Measurements from ENCODE around the gene SEC62.

DNA sequence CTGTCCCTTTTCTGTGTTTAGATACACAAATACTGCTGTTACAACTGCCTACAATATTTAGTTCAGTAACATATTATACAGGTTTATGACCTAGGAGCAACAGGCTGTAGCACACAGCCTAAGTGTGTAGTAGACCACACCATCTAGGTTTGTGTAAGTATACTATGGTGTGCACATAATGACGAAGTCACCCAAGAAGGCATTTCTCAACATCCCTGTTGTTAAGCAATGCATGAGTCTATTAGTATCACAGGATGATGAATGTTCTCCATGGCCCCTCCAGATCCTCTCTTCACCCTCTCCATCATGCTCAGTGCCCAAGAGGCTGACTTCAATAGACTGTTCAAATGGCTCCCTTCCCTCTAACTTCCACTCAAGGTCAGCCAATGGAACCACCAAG, 14.6 kb upstream of the SEC62 start:
- TF ChIP-seq STAT1 (IDR thresholded peaks at IDR 0.05; ENCODE audit: unreplicated experiment), result no peak
- TF ChIP-seq, protein P1, sequence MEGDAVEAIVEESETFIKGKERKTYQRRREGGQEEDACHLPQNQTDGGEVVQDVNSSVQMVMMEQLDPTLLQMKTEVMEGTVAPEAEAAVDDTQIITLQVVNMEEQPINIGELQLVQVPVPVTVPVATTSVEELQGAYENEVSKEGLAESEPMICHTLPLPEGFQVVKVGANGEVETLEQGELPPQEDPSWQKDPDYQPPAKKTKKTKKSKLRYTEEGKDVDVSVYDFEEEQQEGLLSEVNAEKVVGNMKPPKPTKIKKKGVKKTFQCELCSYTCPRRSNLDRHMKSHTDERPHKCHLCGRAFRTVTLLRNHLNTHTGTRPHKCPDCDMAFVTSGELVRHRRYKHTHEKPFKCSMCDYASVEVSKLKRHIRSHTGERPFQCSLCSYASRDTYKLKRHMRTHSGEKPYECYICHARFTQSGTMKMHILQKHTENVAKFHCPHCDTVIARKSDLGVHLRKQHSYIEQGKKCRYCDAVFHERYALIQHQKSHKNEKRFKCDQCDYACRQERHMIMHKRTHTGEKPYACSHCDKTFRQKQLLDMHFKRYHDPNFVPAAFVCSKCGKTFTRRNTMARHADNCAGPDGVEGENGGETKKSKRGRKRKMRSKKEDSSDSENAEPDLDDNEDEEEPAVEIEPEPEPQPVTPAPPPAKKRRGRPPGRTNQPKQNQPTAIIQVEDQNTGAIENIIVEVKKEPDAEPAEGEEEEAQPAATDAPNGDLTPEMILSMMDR (conservative IDR thresholded peaks at IDR 0.05; ENCODE audit: low read depth in 2 of 2), result no peak
- TF ChIP-seq JUNB (IDR thresholded peaks at IDR 0.05; ENCODE audit: unreplicated experiment), result no peak
- TF ChIP-seq POLR2AphosphoS5 (IDR thresholded peaks at IDR 0.05; ENCODE audit: low read depth), result no peak
- no peak for TF ChIP-seq EZH2 (IDR thresholded peaks at IDR 0.05; ENCODE audit: low read depth, unreplicated experiment)
- TF ChIP-seq ZNF114 (CRISPR knock-in tag; IDR thresholded peaks at IDR 0.05), result no peak
- no peak for TF ChIP-seq EZH2phosphoT487 (IDR thresholded peaks at IDR 0.05; ENCODE audit: unreplicated experiment)
- TF ChIP-seq NANOG (IDR thresholded peaks at IDR 0.05; ENCODE audit: borderline replicate concordance), result no peak
- TF ChIP-seq CREB1 (CRISPR knock-in tag; IDR thresholded peaks at IDR 0.05; ENCODE audit: low read depth), result no peak
- TF ChIP-seq, protein P2, sequence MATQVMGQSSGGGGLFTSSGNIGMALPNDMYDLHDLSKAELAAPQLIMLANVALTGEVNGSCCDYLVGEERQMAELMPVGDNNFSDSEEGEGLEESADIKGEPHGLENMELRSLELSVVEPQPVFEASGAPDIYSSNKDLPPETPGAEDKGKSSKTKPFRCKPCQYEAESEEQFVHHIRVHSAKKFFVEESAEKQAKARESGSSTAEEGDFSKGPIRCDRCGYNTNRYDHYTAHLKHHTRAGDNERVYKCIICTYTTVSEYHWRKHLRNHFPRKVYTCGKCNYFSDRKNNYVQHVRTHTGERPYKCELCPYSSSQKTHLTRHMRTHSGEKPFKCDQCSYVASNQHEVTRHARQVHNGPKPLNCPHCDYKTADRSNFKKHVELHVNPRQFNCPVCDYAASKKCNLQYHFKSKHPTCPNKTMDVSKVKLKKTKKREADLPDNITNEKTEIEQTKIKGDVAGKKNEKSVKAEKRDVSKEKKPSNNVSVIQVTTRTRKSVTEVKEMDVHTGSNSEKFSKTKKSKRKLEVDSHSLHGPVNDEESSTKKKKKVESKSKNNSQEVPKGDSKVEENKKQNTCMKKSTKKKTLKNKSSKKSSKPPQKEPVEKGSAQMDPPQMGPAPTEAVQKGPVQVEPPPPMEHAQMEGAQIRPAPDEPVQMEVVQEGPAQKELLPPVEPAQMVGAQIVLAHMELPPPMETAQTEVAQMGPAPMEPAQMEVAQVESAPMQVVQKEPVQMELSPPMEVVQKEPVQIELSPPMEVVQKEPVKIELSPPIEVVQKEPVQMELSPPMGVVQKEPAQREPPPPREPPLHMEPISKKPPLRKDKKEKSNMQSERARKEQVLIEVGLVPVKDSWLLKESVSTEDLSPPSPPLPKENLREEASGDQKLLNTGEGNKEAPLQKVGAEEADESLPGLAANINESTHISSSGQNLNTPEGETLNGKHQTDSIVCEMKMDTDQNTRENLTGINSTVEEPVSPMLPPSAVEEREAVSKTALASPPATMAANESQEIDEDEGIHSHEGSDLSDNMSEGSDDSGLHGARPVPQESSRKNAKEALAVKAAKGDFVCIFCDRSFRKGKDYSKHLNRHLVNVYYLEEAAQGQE (IDR thresholded peaks at IDR 0.05; ENCODE audit: unreplicated experiment), result no peak
- TF ChIP-seq, protein P3, sequence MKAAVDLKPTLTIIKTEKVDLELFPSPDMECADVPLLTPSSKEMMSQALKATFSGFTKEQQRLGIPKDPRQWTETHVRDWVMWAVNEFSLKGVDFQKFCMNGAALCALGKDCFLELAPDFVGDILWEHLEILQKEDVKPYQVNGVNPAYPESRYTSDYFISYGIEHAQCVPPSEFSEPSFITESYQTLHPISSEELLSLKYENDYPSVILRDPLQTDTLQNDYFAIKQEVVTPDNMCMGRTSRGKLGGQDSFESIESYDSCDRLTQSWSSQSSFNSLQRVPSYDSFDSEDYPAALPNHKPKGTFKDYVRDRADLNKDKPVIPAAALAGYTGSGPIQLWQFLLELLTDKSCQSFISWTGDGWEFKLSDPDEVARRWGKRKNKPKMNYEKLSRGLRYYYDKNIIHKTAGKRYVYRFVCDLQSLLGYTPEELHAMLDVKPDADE (IDR thresholded peaks at IDR 0.05), result no peak
- TF ChIP-seq, protein P4, sequence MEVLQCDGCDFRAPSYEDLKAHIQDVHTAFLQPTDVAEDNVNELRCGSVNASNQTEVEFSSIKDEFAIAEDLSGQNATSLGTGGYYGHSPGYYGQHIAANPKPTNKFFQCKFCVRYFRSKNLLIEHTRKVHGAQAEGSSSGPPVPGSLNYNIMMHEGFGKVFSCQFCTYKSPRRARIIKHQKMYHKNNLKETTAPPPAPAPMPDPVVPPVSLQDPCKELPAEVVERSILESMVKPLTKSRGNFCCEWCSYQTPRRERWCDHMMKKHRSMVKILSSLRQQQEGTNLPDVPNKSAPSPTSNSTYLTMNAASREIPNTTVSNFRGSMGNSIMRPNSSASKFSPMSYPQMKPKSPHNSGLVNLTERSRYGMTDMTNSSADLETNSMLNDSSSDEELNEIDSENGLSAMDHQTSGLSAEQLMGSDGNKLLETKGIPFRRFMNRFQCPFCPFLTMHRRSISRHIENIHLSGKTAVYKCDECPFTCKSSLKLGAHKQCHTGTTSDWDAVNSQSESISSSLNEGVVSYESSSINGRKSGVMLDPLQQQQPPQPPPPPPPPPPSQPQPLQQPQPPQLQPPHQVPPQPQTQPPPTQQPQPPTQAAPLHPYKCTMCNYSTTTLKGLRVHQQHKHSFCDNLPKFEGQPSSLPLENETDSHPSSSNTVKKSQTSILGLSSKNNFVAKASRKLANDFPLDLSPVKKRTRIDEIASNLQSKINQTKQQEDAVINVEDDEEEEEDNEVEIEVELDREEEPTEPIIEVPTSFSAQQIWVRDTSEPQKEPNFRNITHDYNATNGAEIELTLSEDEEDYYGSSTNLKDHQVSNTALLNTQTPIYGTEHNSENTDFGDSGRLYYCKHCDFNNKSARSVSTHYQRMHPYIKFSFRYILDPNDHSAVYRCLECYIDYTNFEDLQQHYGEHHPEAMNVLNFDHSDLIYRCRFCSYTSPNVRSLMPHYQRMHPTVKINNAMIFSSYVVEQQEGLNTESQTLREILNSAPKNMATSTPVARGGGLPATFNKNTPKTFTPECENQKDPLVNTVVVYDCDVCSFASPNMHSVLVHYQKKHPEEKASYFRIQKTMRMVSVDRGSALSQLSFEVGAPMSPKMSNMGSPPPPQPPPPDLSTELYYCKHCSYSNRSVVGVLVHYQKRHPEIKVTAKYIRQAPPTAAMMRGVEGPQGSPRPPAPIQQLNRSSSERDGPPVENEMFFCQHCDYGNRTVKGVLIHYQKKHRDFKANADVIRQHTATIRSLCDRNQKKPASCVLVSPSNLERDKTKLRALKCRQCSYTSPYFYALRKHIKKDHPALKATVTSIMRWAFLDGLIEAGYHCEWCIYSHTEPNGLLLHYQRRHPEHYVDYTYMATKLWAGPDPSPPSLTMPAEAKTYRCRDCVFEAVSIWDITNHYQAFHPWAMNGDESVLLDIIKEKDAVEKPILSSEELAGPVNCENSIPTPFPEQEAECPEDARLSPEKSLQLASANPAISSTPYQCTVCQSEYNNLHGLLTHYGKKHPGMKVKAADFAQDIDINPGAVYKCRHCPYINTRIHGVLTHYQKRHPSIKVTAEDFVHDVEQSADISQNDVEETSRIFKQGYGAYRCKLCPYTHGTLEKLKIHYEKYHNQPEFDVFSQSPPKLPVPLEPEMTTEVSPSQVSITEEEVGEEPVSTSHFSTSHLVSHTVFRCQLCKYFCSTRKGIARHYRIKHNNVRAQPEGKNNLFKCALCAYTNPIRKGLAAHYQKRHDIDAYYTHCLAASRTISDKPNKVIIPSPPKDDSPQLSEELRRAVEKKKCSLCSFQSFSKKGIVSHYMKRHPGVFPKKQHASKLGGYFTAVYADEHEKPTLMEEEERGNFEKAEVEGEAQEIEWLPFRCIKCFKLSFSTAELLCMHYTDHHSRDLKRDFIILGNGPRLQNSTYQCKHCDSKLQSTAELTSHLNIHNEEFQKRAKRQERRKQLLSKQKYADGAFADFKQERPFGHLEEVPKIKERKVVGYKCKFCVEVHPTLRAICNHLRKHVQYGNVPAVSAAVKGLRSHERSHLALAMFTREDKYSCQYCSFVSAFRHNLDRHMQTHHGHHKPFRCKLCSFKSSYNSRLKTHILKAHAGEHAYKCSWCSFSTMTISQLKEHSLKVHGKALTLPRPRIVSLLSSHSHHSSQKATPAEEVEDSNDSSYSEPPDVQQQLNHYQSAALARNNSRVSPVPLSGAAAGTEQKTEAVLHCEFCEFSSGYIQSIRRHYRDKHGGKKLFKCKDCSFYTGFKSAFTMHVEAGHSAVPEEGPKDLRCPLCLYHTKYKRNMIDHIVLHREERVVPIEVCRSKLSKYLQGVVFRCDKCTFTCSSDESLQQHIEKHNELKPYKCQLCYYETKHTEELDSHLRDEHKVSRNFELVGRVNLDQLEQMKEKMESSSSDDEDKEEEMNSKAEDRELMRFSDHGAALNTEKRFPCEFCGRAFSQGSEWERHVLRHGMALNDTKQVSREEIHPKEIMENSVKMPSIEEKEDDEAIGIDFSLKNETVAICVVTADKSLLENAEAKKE (CRISPR knock-in tag; IDR thresholded peaks at IDR 0.05), result no peak

Data from GM23338 (cell line).